Measurements from ENCODE around the gene NELL2. TPM values are rescaled to one million over a fixed set of nuclear protein-coding genes. Genes with fewer than 3 reads are reported as not detected.

The NELL2 gene
- total RNA-seq, 1 experiment from 2014 or later, result 0.80 TPM

DNA sequence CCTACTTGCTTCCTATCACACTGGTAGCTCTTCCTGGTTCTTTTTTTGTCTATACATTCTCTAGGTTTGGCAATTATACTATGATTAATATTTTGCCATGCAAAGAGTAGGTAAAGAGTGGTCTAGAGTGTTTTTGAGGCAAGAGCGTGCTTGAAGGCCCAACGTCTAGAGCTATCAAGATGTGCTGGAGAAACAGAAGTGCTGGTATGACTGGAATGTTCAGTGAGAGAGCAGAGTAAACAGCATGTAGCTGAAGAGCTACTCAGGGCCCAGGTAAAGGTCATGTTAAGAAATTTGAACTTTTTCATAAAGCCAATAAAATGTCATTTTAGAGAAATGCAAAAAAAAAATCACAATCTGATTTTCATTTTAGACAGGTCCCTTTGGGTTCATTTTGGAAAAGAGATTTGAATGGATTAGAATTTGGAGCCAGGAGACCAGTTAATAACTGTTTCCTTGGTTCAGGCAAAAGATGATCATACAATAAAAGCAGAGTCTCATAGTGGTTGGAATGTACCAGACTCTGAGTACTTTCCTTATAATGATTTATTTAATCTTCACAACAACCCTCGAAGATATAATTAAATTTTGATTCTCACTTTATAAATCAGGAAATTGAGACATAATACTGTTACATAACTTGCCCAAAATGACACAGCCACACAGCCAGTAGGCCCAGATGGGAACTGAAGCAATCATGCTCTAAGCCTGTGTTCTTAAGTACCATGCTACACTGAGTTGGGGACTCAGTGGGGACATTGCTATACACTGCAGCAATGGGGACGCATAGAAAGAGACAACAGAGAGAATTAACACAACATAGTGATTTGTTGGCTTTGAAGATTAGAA, 350.1 kb downstream of the NELL2 start:
- no peak overlapping the region for H3K4me3 ChIP-seq (ENCODE audit: low read length)
- H3K9ac ChIP-seq (ENCODE audit: low read length), result no peak overlapping the region
- ChIA-PET CTCF (no interaction called here), POLR2A (ENCODE audit: unreplicated experiment) (no interaction called here)
- TF ChIP-seq EZH2 (IDR thresholded peaks at IDR 0.05; ENCODE audit: low read length, unreplicated experiment) (no peak), EZH2phosphoT487 (IDR thresholded peaks at IDR 0.05; ENCODE audit: borderline replicate concordance, low read length) (no peak)
- TF ChIP-seq, protein P1, sequence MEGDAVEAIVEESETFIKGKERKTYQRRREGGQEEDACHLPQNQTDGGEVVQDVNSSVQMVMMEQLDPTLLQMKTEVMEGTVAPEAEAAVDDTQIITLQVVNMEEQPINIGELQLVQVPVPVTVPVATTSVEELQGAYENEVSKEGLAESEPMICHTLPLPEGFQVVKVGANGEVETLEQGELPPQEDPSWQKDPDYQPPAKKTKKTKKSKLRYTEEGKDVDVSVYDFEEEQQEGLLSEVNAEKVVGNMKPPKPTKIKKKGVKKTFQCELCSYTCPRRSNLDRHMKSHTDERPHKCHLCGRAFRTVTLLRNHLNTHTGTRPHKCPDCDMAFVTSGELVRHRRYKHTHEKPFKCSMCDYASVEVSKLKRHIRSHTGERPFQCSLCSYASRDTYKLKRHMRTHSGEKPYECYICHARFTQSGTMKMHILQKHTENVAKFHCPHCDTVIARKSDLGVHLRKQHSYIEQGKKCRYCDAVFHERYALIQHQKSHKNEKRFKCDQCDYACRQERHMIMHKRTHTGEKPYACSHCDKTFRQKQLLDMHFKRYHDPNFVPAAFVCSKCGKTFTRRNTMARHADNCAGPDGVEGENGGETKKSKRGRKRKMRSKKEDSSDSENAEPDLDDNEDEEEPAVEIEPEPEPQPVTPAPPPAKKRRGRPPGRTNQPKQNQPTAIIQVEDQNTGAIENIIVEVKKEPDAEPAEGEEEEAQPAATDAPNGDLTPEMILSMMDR (conservative IDR thresholded peaks at IDR 0.05; ENCODE audit: low read depth, low read length), result no peak
- H3K36me3 ChIP-seq (ENCODE audit: low read depth, low read length), result no peaks in the 10 kb centered on the region
- H3K9me3 ChIP-seq (ENCODE audit: low read length), result no peaks in the 10 kb centered on the region
- no peak overlapping the region for H3K4me2 ChIP-seq (ENCODE audit: low read length)
- DNase-seq (no peak), ATAC-seq (no peak)
- no peak overlapping the region for H2AFZ ChIP-seq (ENCODE audit: low read length)
- H3F3A ChIP-seq (ENCODE audit: low read length, unreplicated experiment), result no peaks in the 10 kb centered on the region
- BruUV-seq (replicated peaks), result no TSS peak
- intact Hi-C loops (cut with micrococcal nuclease), result no loop called here
- H3K9me2 ChIP-seq (replicated peaks; ENCODE audit: low read length), result no peaks in the 10 kb centered on the region
- no peaks in the 10 kb centered on the region for H4K20me1 ChIP-seq (ENCODE audit: low read length)
- H3K79me2 ChIP-seq (ENCODE audit: low read length), result no peaks in the 10 kb centered on the region
- no peak overlapping the region for H3K27ac ChIP-seq (ENCODE audit: low read length)
- peaks cover 30% of the 10 kb centered on the region; the same call in 1 of the 2 replicates for H3K27me3 ChIP-seq (ENCODE audit: low read length)
- H3K4me1 ChIP-seq (ENCODE audit: insufficient read depth, low read length), result no peaks in the 10 kb centered on the region

DNA sequence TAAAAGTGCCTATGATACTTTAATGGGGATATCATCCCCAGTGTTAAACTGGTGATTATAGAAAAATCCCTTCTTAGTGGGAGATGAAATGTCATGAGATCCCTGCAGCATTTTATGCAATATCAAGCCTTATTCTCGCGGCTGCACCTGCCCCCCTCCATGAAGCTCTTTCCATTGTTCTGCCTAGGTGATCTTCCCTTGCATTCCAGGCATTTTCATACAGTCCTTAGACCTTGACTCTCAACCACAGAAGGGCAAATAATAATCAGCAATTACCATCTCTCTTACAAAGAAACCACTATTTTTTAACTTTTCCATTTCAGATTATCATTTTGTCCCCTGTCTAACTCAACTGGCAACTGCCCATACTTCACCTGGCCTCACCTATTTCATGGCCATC, 352.3 kb downstream of the NELL2 start:
- no peak for ATAC-seq
- Histone ChIP-seq H3K27ac (ENCODE audit: low read length) (no peak overlapping the region), H3F3A (ENCODE audit: low read length, unreplicated experiment) (no peaks in the 10 kb centered on the region), H3K4me3 (ENCODE audit: low read length) (no peak overlapping the region), H3K36me3 (ENCODE audit: low read depth, low read length) (no peaks in the 10 kb centered on the region), H3K27me3 (ENCODE audit: low read length) (peaks cover 42% of the 10 kb centered on the region; the same call in 1 of the 2 replicates), H3K9me2 (replicated peaks; ENCODE audit: low read length) (no peaks in the 10 kb centered on the region), H3K9me3 (ENCODE audit: low read length) (no peaks in the 10 kb centered on the region), H2AFZ (ENCODE audit: low read length) (no peak overlapping the region), H4K20me1 (ENCODE audit: low read length) (no peaks in the 10 kb centered on the region), H3K79me2 (ENCODE audit: low read length) (no peaks in the 10 kb centered on the region), H3K4me2 (ENCODE audit: low read length) (no peak overlapping the region), H3K4me1 (ENCODE audit: insufficient read depth, low read length) (no peaks in the 10 kb centered on the region), H3K9ac (ENCODE audit: low read length) (no peak overlapping the region)
- intact Hi-C loops (cut with micrococcal nuclease), result no loop called here
- BruUV-seq (replicated peaks), result no TSS peak
- TF ChIP-seq, protein P1 (conservative IDR thresholded peaks at IDR 0.05; ENCODE audit: low read depth, low read length), result no peak
- TF ChIP-seq EZH2phosphoT487 (IDR thresholded peaks at IDR 0.05; ENCODE audit: borderline replicate concordance, low read length), result no peak
- no peak for TF ChIP-seq EZH2 (IDR thresholded peaks at IDR 0.05; ENCODE audit: low read length, unreplicated experiment)
- ChIA-PET CTCF (no interaction called here), POLR2A (ENCODE audit: unreplicated experiment) (no interaction called here)
- no peak for DNase-seq

DNA sequence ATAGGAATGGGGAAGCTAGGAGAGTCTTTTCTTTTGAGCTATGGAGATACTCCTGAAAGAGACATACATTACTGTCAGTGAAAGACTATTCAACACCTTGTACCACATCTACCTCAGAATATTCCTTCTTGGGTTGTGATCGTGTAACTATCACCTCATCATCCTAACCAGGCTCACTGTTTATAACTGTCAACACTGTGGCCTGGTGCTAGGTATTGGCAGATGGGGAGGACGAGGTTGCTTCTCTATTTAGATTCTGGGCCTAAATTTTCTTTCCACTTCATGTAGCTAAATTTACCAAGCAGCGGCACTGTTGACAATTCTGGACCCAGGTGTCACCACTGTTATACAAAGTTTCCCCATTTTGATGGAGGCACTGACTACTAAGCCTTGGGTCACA, 354.4 kb downstream of the NELL2 start:
- H4K20me1 ChIP-seq (ENCODE audit: low read length), result no peaks in the 10 kb centered on the region
- no peaks in the 10 kb centered on the region for H3K9me2 ChIP-seq (replicated peaks; ENCODE audit: low read length)
- H3K79me2 ChIP-seq (ENCODE audit: low read length), result no peaks in the 10 kb centered on the region
- peaks cover 43% of the 10 kb centered on the region; the same call in 1 of the 2 replicates for H3K27me3 ChIP-seq (ENCODE audit: low read length)
- no peaks in the 10 kb centered on the region for H3F3A ChIP-seq (ENCODE audit: low read length, unreplicated experiment)
- H3K9me3 ChIP-seq (ENCODE audit: low read length), result no peaks in the 10 kb centered on the region
- TF ChIP-seq EZH2phosphoT487 (IDR thresholded peaks at IDR 0.05; ENCODE audit: borderline replicate concordance, low read length) (no peak), EZH2 (IDR thresholded peaks at IDR 0.05; ENCODE audit: low read length, unreplicated experiment) (no peak)
- TF ChIP-seq, protein P1 (conservative IDR thresholded peaks at IDR 0.05; ENCODE audit: low read depth, low read length), result no peak
- ATAC-seq, result no peak
- intact Hi-C loops (cut with micrococcal nuclease), result no loop called here
- POLR2A ChIA-PET (ENCODE audit: unreplicated experiment), result no interaction called here
- no peak overlapping the region for H2AFZ ChIP-seq (ENCODE audit: low read length)
- no peak overlapping the region for H3K27ac ChIP-seq (ENCODE audit: low read length)
- CTCF ChIA-PET, result no interaction called here
- no peak overlapping the region for H3K4me3 ChIP-seq (ENCODE audit: low read length)
- H3K4me1 ChIP-seq (ENCODE audit: insufficient read depth, low read length), result no peaks in the 10 kb centered on the region
- H3K9ac ChIP-seq (ENCODE audit: low read length), result no peak overlapping the region
- H3K36me3 ChIP-seq (ENCODE audit: low read depth, low read length), result no peaks in the 10 kb centered on the region
- no peak overlapping the region for H3K4me2 ChIP-seq (ENCODE audit: low read length)
- BruUV-seq (replicated peaks), result no TSS peak
- DNase-seq, result no peak
